Tibial nerve (tissue), 4 donors: ENCODE results near the gene SIM2.

Experiments
- EP300 ChIP-seq, 2 donors: sonication (generic); formaldehyde crosslinking; IDR thresholded peaks; one replicate each; pipeline ENCODE4 v1.6.1; 2017; ENCODE audit warnings: antibody characterized with exemption in 2 of 2, mild to moderate bottlenecking in 1 of 2
- TF ChIP-seq, protein P1 (sequence below), 5 experiments: fragments of 200-600 bp in 3 of 5; fragments of 450-650 bp in 2 of 5; sonication (generic) in 3 of 5; IDR thresholded peaks; one replicate each; pipeline ENCODE4 v1.5.1; 2016 to 2019; ENCODE audit warnings: antibody characterized with exemption in 5 of 5, mild to moderate bottlenecking in 3 of 5, moderate library complexity in 2 of 5

DNA sequence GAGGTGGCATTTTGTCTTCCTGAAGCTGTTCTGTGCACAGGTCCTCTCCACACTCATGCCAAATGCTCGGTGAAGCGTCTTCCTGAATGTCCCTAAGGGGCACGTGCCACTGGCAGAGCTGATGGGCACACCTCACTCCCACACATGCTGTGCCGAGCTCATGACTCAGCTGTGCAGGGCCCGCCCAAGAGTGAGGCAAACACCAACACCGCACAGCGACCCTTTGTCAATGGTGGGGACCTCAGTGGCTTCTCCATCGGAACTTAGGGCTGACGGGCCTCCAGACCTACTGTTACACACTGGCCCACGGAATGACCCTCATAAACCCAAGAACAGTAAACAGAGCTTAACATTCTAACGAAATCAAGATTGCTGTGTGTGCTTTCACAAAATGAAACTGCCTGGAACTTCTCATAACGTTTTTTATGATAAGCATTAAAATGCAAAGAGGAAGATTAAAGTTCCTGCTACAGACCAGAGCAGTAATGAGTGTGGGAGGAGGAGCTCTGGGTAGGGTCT, 89.3 kb downstream of the SIM2 start:
- TF ChIP-seq, protein P1, sequence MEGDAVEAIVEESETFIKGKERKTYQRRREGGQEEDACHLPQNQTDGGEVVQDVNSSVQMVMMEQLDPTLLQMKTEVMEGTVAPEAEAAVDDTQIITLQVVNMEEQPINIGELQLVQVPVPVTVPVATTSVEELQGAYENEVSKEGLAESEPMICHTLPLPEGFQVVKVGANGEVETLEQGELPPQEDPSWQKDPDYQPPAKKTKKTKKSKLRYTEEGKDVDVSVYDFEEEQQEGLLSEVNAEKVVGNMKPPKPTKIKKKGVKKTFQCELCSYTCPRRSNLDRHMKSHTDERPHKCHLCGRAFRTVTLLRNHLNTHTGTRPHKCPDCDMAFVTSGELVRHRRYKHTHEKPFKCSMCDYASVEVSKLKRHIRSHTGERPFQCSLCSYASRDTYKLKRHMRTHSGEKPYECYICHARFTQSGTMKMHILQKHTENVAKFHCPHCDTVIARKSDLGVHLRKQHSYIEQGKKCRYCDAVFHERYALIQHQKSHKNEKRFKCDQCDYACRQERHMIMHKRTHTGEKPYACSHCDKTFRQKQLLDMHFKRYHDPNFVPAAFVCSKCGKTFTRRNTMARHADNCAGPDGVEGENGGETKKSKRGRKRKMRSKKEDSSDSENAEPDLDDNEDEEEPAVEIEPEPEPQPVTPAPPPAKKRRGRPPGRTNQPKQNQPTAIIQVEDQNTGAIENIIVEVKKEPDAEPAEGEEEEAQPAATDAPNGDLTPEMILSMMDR (IDR thresholded peaks at IDR 0.05): no peak
- TF ChIP-seq EP300 (IDR thresholded peaks at IDR 0.05): no peak
